Measurements from ENCODE around the gene ZNF628. TPM values are rescaled to one million over a fixed set of nuclear protein-coding genes. Genes with fewer than 3 reads are reported as not detected.

ZNF628 gene
- polyA plus RNA-seq, 3 donors, result 0.50 to 3.1 TPM; not detected in 1

DNA sequence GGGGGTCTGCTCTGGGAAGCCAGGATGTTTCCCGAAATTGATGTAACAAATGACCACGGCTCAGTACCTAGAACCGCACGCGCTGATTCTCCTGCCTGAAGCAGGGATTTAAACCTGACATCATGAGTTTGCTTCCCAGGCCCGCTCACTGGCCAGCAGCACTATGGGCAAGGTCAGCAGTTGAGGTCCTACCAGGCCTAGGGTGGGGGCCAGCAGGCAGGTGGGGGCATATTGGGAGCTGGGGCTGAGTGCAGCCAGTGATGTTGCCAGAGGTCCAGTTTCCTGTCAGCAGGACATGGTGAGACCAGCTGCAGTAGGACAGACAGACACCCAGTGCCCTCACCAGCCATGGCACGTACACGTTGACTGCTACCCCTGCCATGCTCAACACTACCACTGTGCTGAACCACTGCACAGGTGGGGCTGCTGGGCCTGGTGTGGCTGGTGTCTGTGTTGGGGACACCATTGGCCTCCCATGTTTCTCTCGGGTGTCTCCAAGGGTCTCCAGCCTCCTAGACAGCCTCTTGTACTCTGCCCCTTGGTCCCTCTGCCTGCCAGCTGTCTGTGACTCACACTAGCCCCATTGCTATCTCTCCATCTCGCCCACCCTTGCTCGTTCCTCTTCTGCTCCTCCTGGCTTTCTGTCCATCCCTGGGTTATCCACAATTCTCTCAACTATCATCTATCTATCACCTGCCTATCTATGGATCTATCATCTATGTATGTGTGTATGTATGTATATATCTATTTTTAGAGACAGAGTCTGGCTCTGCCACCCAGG lies 10.8 kb upstream of the ZNF628 start:
- no peaks in the 10 kb centered on the region for H3K27me3 ChIP-seq (ENCODE audit: control insufficient read depth in 2 of 2, insufficient read depth in 2 of 2, low read length in 2 of 2)
- H3K36me3 ChIP-seq (replicated peaks in 1 of 2; ENCODE audit: control insufficient read depth in 1 of 2, insufficient read depth in 2 of 2, low read length in 2 of 2), result no peaks in the 10 kb centered on the region
- Mint-ChIP-seq H3K36me3 (no peaks in the 10 kb centered on the region), H3K4me3 (no peak overlapping the region), H3K4me1 (peaks cover 11% of the 10 kb centered on the region), H3K27ac (peak overlapping the region in 1 of 7 donors; percentile 1), H3K27me3 (ENCODE audit: low read depth in 3 of 3) (peaks cover 5 to 10% (median 5%) of the 10 kb centered on the region in 3 donors), H3K9me3 (no peaks in the 10 kb centered on the region)
- H3K4me3 ChIP-seq (replicated peaks in 1 of 3; ENCODE audit: low read depth in 2 of 3, low read length in 3 of 3), result no peak overlapping the region
- no peak for DNase-seq
- intact Hi-C loops (cut with micrococcal nuclease), result loop anchor here (5.0 kb wide), 1 partner anchor 37 kb away; no protein-coding TSS in a partner anchor
- H3K27ac ChIP-seq (ENCODE audit: low read depth in 1 of 2, low read length in 2 of 2), result no peak overlapping the region
- H3K79me2 ChIP-seq (ENCODE audit: insufficient read depth, low read length), result no peaks in the 10 kb centered on the region
- no peak overlapping the region for H3K4me2 ChIP-seq (replicated peaks; ENCODE audit: extremely low read depth, low read length, poor library complexity, severe bottlenecking)
- H3K4me1 ChIP-seq (ENCODE audit: control insufficient read depth in 1 of 2, insufficient read depth in 2 of 2, low read length in 2 of 2), result peaks cover 13 to 19% of the 10 kb centered on the region in 2 donors
- TF ChIP-seq, protein P1, sequence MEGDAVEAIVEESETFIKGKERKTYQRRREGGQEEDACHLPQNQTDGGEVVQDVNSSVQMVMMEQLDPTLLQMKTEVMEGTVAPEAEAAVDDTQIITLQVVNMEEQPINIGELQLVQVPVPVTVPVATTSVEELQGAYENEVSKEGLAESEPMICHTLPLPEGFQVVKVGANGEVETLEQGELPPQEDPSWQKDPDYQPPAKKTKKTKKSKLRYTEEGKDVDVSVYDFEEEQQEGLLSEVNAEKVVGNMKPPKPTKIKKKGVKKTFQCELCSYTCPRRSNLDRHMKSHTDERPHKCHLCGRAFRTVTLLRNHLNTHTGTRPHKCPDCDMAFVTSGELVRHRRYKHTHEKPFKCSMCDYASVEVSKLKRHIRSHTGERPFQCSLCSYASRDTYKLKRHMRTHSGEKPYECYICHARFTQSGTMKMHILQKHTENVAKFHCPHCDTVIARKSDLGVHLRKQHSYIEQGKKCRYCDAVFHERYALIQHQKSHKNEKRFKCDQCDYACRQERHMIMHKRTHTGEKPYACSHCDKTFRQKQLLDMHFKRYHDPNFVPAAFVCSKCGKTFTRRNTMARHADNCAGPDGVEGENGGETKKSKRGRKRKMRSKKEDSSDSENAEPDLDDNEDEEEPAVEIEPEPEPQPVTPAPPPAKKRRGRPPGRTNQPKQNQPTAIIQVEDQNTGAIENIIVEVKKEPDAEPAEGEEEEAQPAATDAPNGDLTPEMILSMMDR (IDR thresholded peaks at IDR 0.05), result no peak
- H3K9ac ChIP-seq (ENCODE audit: insufficient read depth, low read length, poor library complexity, severe bottlenecking), result no peak overlapping the region
- H4K20me1 ChIP-seq (ENCODE audit: insufficient read depth, low read length), result no peaks in the 10 kb centered on the region
- WGBS (ENCODE audit: insufficient coverage), result 91% methylated on average over 6 of the region's 11 CpGs
- H2AFZ ChIP-seq (ENCODE audit: insufficient read depth, low read depth, low read length, poor library complexity, severe bottlenecking), result no peak overlapping the region
- H3K9me3 ChIP-seq (replicated peaks in 1 of 2; ENCODE audit: control insufficient read depth in 1 of 2, insufficient read depth in 1 of 2, low read length in 2 of 2), result no peaks in the 10 kb centered on the region

DNA sequence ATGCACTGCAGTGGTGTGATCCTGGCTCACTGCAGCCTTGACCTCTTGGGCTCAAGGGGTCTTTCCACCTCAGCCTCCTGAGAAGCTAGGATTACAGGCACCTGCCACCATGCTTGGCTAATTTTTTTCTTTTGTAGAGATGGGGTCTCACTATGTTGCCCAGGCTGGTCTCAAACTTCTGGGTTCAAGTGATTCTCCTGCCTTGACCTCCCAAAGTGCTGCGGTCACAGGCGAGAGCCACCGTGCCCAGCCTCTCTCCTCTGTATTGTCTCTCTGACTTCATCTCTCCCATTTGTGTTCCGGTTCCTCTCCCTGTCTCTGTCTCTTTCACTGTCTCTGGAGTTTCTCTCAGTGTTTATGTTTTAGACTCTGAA lies 10.2 kb upstream of the ZNF628 start:
- H3K27me3 ChIP-seq (ENCODE audit: control insufficient read depth in 2 of 2, insufficient read depth in 2 of 2, low read length in 2 of 2), result no peaks in the 10 kb centered on the region
- no peak for DNase-seq
- Mint-ChIP-seq H3K4me1 (peaks cover 8% of the 10 kb centered on the region), H3K4me3 (no peak overlapping the region), H3K36me3 (no peaks in the 10 kb centered on the region), H3K27ac (no peak overlapping the region), H3K9me3 (peaks cover 0 to 2% (median 0%) of the 10 kb centered on the region in 7 donors), H3K27me3 (ENCODE audit: low read depth in 3 of 3) (peaks cover 5 to 11% (median 7%) of the 10 kb centered on the region in 3 donors)
- no peak overlapping the region for H3K27ac ChIP-seq (ENCODE audit: low read depth in 1 of 2, low read length in 2 of 2)
- TF ChIP-seq, protein P1 (IDR thresholded peaks at IDR 0.05), result no peak
- H3K9ac ChIP-seq (ENCODE audit: insufficient read depth, low read length, poor library complexity, severe bottlenecking), result no peak overlapping the region
- H3K4me3 ChIP-seq (replicated peaks in 1 of 3; ENCODE audit: low read depth in 2 of 3, low read length in 3 of 3), result no peak overlapping the region
- 96% methylated on average over 3 of the region's 4 CpGs for WGBS (ENCODE audit: insufficient coverage)
- no peak overlapping the region for H3K4me2 ChIP-seq (replicated peaks; ENCODE audit: extremely low read depth, low read length, poor library complexity, severe bottlenecking)
- H2AFZ ChIP-seq (ENCODE audit: insufficient read depth, low read depth, low read length, poor library complexity, severe bottlenecking), result no peak overlapping the region
- intact Hi-C loops (cut with micrococcal nuclease), result loop anchor here (5.0 kb wide), 1 partner anchor 36 kb away; no protein-coding TSS in a partner anchor
- peaks cover 7 to 13% of the 10 kb centered on the region in 2 donors for H3K4me1 ChIP-seq (ENCODE audit: control insufficient read depth in 1 of 2, insufficient read depth in 2 of 2, low read length in 2 of 2)
- no peaks in the 10 kb centered on the region for H4K20me1 ChIP-seq (ENCODE audit: insufficient read depth, low read length)
- H3K36me3 ChIP-seq (replicated peaks in 1 of 2; ENCODE audit: control insufficient read depth in 1 of 2, insufficient read depth in 2 of 2, low read length in 2 of 2), result no peaks in the 10 kb centered on the region
- H3K9me3 ChIP-seq (replicated peaks in 1 of 2; ENCODE audit: control insufficient read depth in 1 of 2, insufficient read depth in 1 of 2, low read length in 2 of 2), result no peaks in the 10 kb centered on the region
- H3K79me2 ChIP-seq (ENCODE audit: insufficient read depth, low read length), result no peaks in the 10 kb centered on the region
